Measurements from ENCODE around the gene PDZK1.
"Not testable (repeated sequence)": the region's sequence is repeated elsewhere in the genome, so short reads cannot be mapped to it uniquely, and the experiment has no call there.

Gene PDZK1

DNA sequence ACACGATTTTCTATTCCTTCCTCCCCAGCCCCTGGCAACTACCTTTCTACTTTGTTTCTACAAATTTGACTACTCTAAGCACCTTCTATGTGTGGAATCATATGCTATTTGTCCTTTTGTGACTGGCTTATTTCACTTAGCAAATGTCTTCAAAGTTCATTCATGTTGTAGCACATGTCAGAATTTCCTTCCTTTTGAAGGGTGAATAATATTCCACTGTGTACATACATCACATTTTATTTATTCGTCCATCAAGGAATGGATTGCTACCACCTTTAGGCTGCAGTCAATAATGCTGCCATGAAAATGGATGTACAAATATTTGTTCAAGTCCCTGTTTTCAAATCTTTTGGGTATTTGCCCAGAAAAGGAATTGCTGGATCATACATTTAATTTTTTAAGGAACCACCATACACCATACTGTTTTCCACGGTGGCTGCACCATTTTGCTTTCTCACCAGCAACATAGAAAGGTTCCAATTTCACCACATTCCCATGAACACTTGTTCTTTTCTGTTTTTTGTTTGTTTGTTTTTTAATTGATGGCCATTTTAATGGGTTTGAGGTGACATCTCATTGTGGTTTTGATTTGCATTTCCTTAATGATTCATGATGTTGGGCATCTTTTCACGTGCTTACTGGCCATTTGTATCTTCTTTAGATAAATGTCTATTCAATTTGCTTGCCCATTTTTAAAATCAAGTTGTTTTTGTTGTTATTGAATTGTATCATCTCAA, 3.3 kb upstream of the PDZK1 start:
- DNase-seq (ENCODE audit: low spot score) = no peak

- DNase-seq (ENCODE audit: low spot score) = no peak
Observed at GRCh38 chr1:145708063-145708462, 895 bp upstream of the PDZK1 start.

GRCh38 chr1:145706086-145706664, 993 bp downstream of the PDZK1 start:
- no peak for DNase-seq (ENCODE audit: low spot score)

DNA sequence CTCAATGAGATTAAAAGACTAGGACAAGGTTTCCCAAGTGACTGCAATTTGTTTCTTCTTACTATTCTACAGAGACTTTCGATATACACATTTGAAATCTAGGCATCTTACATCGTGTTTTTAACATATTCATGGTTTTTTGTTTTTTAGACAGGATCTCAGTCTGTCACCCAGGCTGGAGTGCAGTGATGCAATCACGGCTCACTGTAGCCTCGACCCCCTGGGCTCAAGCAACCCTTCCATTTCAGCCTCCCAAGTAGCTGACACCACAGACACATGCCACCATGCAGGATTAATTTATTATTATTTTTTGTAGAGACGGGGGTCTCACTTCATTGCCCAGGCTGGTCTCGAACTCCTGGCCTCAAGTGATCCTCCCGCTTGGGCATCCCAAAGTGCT, 1.5 kb downstream of the PDZK1 start:
- DNase-seq (ENCODE audit: low spot score) = no peak

- DNase-seq (ENCODE audit: low spot score) = no peak
Observed at GRCh38 chr1:145702826-145703225, 4.3 kb downstream of the PDZK1 start.

GRCh38 chr1:145702052-145702451, 5.1 kb downstream of the PDZK1 start:
- no peak for DNase-seq (ENCODE audit: low spot score)

DNA sequence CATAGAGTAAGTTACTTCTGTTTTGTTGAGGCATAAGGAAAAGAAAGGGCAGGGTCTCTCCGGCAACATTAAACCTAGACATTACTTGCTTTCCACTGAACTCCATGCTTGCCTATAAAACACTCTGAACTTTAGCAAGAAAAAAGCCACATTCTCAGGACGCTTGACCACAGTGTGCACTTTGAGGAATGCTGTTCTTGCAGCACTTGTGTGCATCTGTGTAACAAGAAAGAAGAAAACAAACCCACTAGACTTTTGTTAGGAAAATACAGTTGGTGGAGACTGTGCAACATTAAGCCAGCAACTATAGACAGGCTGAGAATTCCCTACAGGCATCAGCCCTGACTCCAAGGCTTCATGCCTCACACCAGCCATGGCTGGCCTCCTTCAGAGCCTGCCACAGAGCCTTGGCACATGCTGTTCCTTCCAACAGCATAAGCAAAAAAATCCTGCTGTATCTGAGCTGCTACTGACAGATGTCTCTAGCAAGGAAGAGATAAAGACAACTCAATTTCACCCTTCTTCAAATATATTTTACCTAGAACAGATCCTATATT, 5.8 kb downstream of the PDZK1 start:
- DNase-seq (ENCODE audit: low spot score) = no peak

GRCh38 chr1:145696630-145696960, 10.6 kb downstream of the PDZK1 start:
- DNase-seq (ENCODE audit: low spot score) = no peak

- no peak for DNase-seq (ENCODE audit: low spot score)
Observed at GRCh38 chr1:145695821-145696629, 11.1 kb downstream of the PDZK1 start.

GRCh38 chr1:145692785-145693443, 14.3 kb downstream of the PDZK1 start:
- no peak for DNase-seq (ENCODE audit: low spot score)

- DNase-seq (ENCODE audit: low spot score) = peak; percentile 24
Observed at GRCh38 chr1:145690587-145691558, 16.3 kb downstream of the PDZK1 start.

DNA sequence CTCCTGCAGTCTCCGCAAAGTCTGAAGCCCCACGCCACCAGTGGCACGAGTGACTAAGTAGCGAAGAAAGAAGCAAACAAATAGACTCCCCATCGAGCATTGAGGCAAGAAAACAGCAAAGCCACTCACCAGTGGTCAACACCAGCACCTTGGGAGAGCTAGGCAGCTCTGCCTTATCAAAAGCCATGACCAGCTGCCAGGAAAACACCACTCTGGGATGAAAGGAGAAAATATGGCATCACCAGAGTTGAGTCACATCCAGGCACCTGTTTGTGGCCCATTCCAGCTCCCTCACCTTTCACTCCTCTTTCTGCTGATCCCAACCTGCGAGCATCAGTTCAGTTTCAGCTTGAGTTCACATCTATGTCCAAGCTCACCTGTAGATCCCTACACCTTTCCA, 17.2 kb downstream of the PDZK1 start:
- DNase-seq (ENCODE audit: low spot score) = no peak

DNA sequence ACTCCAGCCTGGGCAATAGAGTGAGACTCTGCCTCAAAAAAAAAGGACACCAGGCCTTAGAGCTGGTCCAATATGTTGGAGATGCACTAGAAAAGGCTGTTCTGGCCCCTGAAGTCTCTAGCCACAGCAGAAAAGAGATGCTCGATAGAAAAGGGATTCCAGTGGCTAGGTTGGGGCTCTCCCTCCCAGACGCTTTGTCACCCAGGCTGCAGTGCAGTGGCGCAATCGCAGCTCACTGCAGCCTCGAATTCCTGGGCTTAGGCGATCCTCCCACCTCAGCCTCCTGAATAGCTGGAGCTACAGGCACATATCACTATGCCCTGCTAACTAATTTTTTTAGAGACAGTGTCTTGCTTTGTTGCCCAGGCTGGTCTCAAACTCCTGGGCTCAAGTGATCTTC, 18.2 kb downstream of the PDZK1 start:
- no peak for DNase-seq (ENCODE audit: low spot score)

- no peak for DNase-seq (ENCODE audit: low spot score)
Observed at GRCh38 chr1:145688328-145688727, 18.8 kb downstream of the PDZK1 start.

DNA sequence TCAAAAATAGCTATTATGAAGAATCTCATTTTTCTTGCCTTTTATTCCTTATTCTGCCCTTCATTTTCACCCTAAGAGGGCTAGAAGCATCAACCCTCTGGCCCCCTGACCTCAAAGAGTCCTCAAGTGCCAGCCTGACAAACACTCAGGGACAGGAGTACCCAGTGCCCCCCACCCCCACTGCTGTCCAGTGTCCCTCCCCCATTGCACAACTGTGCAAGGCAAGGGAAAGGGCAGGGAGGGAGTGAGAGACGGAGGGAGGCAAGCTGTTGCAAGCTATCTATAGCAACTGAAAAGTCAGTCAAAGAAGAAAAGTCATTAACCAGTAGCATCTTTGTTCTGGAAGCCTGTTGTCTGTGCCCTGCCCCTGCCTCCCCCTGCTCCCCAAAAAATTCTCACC, 21.1 kb downstream of the PDZK1 start:
- DNase-seq (ENCODE audit: low spot score) = not testable (repeated sequence)

DNA sequence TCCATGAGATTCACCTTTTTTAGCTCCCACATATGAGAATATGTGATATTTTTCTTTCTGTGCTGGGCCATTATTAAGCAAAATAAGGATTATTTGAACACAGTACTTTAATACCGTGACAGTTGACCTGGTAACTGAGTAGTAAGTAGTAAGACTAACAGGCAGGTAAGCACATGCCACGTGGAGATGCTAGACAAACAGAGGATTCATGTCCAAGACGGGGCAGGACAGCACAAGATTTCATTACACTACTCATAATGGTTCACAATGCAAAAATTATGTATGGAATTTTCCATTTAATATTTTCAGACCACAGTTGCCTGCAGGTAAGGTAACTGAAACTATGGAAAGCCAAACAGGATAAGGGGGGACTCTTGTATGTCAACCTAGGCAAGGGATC, 22.3 kb downstream of the PDZK1 start:
- DNase-seq (ENCODE audit: low spot score) = not testable (repeated sequence)

DNA sequence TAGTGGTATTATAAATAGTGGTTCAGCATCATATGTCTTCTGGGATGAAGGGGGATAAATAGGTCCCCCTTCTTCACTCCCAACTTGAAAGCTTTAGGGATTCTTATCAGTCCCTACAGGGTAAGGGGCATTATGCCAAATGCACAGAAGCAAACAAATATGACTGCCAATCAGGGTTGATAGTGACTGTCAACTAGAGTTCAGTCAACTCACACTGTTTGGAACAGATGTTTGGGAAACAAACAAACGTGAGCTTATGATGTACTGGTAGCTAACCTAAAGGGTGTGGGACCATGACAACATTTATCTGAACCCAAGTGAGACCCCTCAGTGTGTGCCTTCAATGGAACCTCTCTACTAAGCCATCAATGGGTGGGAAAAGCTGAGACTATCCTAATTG, 34.0 kb downstream of the PDZK1 start:
- DNase-seq (ENCODE audit: low spot score) = not testable (repeated sequence)

- not testable (repeated sequence) for DNase-seq (ENCODE audit: low spot score)
Observed at GRCh38 chr1:145670995-145671745, 36.0 kb downstream of the PDZK1 start.

GRCh38 chr1:145665015-145665414, 42.2 kb downstream of the PDZK1 start:
- DNase-seq (ENCODE audit: low spot score) = not testable (repeated sequence)

- DNase-seq (ENCODE audit: low spot score) = peak; percentile 16
Observed at GRCh38 chr1:145662502-145662901, 44.7 kb downstream of the PDZK1 start.

Data from SW480 (cell line).